GM21528 (cell line): Measurements from ENCODE around the gene UBB.

ENCODE experiments used
- ATAC-seq: cut with Tn5 transposase; IDR thresholded peaks from one replicate; pipeline ENCODE4 v1.9.1; 2021; ENCODE audit warnings: mild to moderate bottlenecking, moderate library complexity; ENCODE audit not compliant: unreplicated experiment, low FRiP score

UBB gene

DNA sequence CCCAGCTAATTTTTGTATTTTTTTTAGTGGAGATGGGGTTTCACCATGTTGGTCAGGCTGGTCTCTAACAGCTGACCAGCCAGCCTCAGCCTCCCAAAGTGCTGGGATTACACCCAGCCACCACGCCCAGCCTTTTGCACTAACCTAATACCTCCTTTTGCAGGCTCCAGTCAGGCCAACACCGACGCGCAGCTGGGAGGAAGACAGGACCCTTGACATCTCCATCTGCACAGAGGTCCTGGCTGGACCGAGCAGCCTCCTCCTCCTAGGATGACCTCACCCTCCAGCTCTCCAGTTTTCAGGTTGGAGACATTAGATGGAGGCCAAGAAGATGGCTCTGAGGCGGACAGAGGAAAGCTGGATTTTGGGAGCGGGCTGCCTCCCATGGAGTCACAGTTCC is 36.5 kb downstream of the UBB start:
- ATAC-seq: no peak

DNA sequence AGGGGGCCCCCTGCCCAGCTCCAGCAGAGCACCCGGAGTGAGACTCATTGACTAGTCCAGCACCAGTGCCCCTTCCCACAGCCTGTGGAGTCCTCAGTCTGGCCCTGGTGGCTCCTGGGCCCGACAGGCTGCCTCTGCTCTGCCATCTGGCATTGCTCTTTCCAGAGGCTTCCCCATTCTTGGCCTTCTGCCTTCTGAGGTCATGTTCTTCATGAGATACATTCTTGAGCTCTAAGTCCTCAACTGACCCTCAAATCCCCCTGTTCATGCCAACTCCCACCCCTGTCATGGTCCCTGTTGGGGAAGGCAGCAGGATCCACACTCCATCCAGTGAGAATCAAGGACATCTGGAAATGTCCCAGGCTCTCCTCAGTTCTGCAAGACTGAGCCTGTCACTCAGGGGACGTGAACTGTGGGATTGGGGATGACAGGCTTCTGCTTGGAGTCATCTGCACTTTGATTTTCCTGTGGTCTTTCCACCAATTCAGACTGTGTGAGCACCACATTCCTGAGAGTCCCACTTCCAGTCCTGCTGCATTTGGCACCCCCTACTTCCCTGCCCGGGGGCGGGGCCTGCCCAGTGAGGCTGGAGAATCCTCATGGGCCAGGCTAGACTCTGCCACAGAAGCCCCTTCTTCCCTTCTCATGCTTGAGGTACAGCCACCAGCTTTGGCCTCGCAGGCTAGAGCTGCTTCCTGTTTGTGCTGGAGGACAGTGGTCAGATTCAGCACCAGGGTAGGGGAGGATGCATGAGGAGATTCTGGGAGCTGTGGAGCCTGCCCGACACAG is 37.2 kb downstream of the UBB start:
- no peak for ATAC-seq

DNA sequence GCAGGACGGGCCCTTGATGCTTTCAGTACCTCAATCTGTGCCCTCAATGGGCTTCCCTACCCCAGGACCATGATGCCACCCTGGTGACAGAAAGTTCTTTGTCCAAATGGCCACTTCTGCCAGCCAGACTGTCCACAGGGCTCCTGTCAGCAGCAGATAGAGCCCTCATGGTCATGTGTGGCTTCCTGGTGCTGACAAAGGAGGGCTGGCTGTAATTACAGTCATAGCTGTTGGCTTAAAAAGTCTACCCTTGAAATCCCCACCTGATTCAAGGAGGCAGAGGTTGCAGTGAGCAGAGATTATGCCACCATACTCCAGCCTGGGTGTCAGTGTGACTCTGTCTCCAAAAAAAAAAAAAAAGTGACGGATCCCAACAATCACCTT is 37.8 kb downstream of the UBB start:
- no peak for ATAC-seq

DNA sequence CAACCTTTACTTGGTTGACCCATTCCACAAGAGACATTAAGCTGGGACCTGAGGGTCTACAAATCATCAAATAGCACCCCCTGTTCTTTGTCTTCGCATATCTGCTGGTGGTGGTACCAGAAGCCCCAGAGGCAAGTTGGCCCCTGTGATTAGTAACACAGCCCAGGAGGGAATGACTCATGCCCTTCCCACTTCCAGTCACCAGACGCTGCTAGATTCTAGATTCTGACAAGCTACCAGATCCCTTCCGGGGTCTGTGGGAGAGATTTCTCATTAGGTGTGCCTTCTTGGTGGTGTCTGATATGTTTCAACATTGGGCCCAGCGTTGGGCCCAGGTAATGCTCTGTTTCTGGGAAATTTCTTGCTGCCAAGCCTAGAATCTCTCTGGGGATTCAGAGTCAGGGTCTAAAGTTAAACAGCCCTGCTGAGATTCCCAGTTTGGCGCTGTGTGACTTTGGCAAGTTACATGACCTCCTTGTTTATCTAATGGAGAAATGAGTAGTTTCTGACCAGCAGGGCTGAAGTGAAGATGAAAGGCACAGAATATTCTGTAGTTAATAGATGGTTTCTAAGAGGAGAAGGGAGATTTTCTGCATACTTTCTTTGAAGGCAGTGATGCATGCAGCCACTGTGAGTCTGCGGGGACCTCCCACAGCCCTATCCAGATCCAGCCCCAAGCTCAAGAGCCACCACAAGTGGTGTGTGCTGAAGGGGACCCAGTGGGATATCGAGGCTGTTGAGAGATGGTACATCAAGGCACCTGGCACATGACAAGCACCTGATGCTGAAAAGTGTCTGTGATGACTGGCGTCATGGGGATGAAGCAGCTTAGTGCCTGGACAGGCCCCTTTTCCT is 38.4 kb downstream of the UBB start:
- ATAC-seq: no peak

GRCh38 chr17:16419929-16420271 is 39.0 kb downstream of the UBB start:
- no peak for ATAC-seq

DNA sequence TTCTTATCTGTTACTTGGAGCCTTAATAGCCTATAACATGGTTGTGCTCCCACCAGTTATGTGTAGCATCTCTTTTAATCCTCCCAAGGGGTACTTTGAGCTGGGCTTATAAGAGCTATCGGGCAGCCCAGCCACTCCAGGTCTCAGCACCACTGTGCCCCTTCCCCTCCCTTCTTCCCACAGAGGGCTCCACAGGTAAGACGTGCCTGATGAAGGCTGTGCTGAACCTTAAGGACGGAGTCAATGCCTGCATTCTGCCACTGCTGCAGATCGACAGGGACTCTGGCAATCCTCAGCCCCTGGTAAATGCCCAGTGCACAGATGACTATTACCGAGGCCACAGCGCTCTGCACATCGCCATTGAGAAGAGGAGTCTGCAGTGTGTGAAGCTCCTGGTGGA is 41.5 kb downstream of the UBB start:
- no peak for ATAC-seq

DNA sequence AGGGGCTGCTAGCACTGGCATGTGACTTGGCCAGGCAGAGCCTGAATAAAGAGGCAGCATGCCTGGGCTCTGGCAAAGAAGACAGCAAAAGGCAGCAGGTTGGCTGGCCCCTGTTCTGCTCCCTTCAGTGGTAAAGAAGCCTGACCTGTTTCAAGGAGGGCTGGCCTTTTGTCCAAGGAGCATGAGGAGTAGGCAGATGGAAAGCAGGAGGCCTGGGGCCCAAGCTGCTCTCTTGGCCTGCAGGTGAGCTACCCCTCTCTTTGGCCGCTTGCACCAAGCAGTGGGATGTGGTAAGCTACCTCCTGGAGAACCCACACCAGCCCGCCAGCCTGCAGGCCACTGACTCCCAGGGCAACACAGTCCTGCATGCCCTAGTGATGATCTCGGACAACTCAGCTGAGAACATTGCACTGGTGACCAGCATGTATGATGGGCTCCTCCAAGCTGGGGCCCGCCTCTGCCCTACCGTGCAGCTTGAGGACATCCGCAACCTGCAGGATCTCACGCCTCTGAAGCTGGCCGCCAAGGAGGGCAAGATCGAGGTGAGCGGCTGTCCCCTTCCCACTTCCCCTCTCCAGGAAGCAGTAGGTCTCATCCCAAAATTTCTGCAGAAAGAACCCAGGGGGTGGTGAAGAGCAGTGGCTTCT is 42.5 kb downstream of the UBB start:
- no peak for ATAC-seq

GRCh38 chr17:16425202-16425601 is 44.3 kb downstream of the UBB start:
- no peak for ATAC-seq

GRCh38 chr17:16425698-16426659 is 45.1 kb downstream of the UBB start:
- ATAC-seq: no peak

- no peak for ATAC-seq
Observed at GRCh38 chr17:16427020-16427419, 46.1 kb downstream of the UBB start.

- no peak for ATAC-seq
Observed at GRCh38 chr17:16428098-16428882, 47.4 kb downstream of the UBB start.

- ATAC-seq: no peak
Observed at GRCh38 chr17:16429083-16429482, 48.2 kb downstream of the UBB start.

- ATAC-seq: no peak
Observed at GRCh38 chr17:16430650-16431049, 49.8 kb downstream of the UBB start.

GRCh38 chr17:16432017-16432416 is 51.1 kb downstream of the UBB start:
- ATAC-seq: no peak
